GM18873 (cell line): ENCODE data around the gene LMOD1.

Experiments
- ATAC-seq: cut with Tn5 transposase; IDR thresholded peaks from one replicate; pipeline ENCODE4 v1.9.1; 2021; ENCODE audit warnings: mild to moderate bottlenecking, moderate library complexity, moderate number of reproducible peaks; ENCODE audit not compliant: unreplicated experiment, low FRiP score

Gene LMOD1

GRCh38 chr1:201895120-201895665 is 51.2 kb downstream of the LMOD1 start:
- ATAC-seq = no peak

GRCh38 chr1:201894343-201895119 is 51.8 kb downstream of the LMOD1 start:
- ATAC-seq = no peak

GRCh38 chr1:201893431-201893830 is 52.9 kb downstream of the LMOD1 start:
- ATAC-seq = no peak

- no peak for ATAC-seq
These were observed 54.1 kb downstream of the LMOD1 start for GRCh38 chr1:201892211-201892610.

GRCh38 chr1:201891451-201892045 is 54.8 kb downstream of the LMOD1 start:
- ATAC-seq = no peak

- no peak for ATAC-seq
These were observed 55.4 kb downstream of the LMOD1 start for GRCh38 chr1:201890806-201891450.

- no peak for ATAC-seq
These were observed 56.1 kb downstream of the LMOD1 start for GRCh38 chr1:201890223-201890622.

GRCh38 chr1:201889090-201889968 is 57.0 kb downstream of the LMOD1 start:
- ATAC-seq = no peak

GRCh38 chr1:201888282-201889089 is 57.9 kb downstream of the LMOD1 start, which contains the start of gene SHISA4:
TSS of gene SHISA4 (plus strand) at chr1:201888898. CDS start at chr1:201888995, 97 bp downstream.
- ATAC-seq = no peak

GRCh38 chr1:201887116-201887866 is 59.1 kb downstream of the LMOD1 start:
- no peak for ATAC-seq

- no peak for ATAC-seq
These were observed 60.1 kb downstream of the LMOD1 start for GRCh38 chr1:201886103-201886885.

- no peak for ATAC-seq
These were observed 60.7 kb downstream of the LMOD1 start for GRCh38 chr1:201885531-201886075.

GRCh38 chr1:201884425-201884824 is 61.9 kb downstream of the LMOD1 start:
- ATAC-seq = no peak

GRCh38 chr1:201883786-201884185 is 62.6 kb downstream of the LMOD1 start:
- no peak for ATAC-seq

GRCh38 chr1:201883266-201883665 is 63.1 kb downstream of the LMOD1 start:
- no peak for ATAC-seq

GRCh38 chr1:201882665-201883132 is 63.6 kb downstream of the LMOD1 start:
- no peak for ATAC-seq

GRCh38 chr1:201881617-201882016 is 64.7 kb downstream of the LMOD1 start:
- ATAC-seq = no peak
